GM19328 (cell line): ENCODE measurements around the gene PRDM1.
"Not testable (repeated sequence)": the region's sequence is repeated elsewhere in the genome, so short reads cannot be mapped to it uniquely, and the experiment has no call there.

Source experiments
- ATAC-seq: cut with Tn5 transposase; IDR thresholded peaks from one replicate; pipeline ENCODE4 v1.9.1; 2021; ENCODE audit warnings: mild to moderate bottlenecking, moderate library complexity; ENCODE audit not compliant: unreplicated experiment

The PRDM1 gene

GRCh38 chr6:106134906-106135634, 48.9 kb downstream of the PRDM1 start:
- no peak for ATAC-seq

- no peak for ATAC-seq
Observed at GRCh38 chr6:106135911-106136571, 49.9 kb downstream of the PRDM1 start.

DNA sequence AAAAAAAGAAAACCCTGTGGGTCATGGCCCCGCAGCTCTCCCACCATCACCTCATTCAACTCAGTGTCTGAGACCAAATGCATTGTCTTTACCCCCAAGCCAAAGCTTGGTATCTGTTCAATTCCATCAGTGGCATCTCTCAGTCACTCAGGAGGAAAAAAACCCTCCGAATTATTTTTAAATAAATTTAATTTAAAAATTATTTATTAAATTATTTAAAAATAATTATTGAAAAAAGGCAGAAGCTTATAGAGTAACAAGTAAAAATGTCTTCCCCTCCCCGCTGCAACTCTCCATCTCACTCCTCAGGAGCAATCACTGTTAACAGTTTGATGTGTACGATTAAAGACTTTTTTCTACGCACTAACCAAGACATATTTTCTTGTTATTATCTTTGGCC, 50.7 kb downstream of the PRDM1 start:
- no peak for ATAC-seq

DNA sequence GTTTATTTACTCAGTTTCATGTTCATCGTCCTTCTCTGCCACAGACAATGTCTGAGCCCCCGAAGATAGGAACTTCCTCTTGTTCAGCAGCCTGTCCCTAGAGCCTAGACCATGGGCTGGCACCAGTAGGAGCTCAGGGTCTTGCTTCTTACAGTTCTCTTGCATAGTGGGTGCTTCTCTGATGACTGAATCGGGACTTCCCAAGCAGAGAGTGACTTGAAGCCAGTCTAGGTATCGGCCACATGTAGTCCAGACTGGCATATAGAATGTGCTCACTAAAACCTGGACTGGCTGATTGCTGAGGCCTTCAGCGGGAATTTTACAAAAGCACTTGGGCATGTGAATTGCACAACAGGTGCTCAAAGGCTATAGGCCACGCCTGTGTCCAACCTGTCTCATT, 52.0 kb downstream of the PRDM1 start:
- ATAC-seq: no peak

DNA sequence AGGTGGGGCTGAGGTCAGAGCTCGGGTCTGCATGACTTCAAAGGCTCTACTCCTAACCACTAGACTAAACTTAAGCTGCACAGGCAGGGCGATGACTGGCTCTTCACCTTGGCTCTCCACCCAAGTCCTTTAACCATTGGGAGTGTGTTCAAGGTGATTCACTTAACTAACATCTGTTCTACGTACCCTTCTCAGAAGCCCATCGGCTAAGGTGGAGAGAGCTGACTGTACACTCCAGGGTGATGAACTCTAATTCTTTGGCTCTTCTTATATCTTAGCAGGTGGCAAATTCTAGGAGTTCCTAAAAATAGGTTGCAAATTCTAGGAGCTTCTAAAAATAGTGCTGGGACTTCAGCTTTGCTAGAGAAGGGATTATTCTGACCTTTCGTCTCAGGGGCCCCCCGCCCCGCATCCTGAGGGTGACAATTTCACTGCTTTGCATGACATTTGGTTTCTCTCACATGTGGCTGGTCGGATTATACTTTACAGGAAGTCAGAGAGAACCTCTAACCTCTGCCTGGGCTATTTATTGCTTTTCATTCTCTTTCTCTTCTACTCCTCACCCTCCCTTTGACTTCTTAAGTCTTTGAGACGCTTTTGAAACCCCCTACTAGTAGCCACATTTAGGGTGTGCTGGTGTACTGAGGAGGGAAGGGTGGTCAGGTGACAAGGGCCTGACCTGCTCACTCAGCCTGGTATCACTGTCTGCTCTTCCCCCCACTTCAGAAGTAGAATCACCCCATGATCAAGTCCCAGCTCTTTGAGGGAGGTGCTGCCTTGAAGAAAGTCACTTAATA, 55.5 kb downstream of the PRDM1 start:
- ATAC-seq: peak; percentile 82

GRCh38 chr6:106142876-106143431, 56.8 kb downstream of the PRDM1 start:
- ATAC-seq: no peak

DNA sequence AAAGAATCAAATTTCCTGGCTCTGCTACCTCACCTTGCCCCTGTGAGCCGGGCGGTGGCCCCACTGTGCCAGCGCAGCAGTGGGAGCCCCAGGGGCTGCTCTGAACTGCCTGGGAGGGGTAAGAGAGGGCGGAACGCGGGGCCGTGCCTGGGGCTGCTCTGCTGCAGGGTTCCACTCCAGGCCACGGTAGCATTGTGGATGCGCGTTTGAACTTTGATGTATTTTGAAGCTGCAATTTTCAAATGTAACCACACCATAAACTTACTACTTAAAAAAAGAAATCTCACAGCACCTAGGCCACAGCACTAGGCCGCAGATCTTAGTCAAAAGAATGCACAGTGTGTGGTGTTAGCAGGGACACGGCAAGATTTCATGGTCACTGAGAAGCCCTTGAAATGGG, 57.5 kb downstream of the PRDM1 start:
- no peak for ATAC-seq

- no peak for ATAC-seq
Observed at GRCh38 chr6:106145144-106145543, 59.0 kb downstream of the PRDM1 start.

DNA sequence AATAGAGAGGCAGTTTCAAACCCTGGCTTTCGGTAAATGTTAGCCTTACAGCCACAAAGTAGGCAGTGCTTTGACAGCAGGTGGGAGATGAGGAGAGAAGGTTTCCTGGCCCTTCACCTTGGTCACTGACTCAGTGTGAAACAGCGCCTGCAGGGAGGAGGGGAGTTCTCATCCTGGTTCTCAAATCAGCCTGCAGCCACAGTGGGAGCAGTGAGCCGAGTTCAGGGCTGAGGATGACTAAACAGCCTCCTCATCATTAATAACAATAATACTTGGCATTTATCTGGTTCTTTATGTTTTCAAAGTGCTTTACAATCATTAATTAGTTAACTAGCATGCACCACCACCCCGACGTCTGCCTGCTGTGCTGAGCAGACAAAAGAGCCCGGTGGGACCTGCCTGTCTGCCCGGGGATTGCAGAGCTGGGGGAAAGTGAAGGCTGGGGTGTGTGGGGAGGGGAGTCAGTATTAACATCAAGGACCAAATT, 59.6 kb downstream of the PRDM1 start:
- no peak for ATAC-seq

DNA sequence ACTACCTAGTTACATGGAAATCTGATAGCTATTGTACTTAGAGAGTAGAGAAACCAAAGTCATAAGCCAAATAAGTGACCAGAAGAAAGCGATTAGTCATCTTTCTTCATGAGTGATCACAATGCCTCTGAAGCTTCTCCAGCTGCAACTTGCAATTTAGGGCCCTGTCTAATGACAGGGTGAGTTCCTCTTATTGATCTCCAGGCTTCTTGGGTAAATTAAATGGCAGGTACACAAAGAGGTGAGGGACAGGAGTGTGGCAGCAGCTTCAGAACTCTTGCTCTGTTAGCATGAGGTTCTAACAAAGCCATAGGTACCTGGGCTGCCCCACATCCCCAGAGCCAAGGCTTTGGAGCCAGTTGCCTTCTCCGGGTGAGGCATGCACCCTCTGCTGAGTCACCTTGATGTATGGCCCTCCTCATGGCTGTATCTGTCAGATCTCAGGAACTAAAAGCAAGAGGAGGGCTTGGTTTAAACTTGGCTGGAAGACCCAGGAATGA, 60.8 kb downstream of the PRDM1 start:
- ATAC-seq: no peak

GRCh38 chr6:106147476-106147875, 61.3 kb downstream of the PRDM1 start:
- ATAC-seq: no peak

GRCh38 chr6:106149472-106150069, 63.4 kb downstream of the PRDM1 start:
- ATAC-seq: no peak

- not testable (repeated sequence) for ATAC-seq
Observed at GRCh38 chr6:106152476-106152875, 66.3 kb downstream of the PRDM1 start.

GRCh38 chr6:106152952-106153351, 66.8 kb downstream of the PRDM1 start:
- ATAC-seq: no peak

- no peak for ATAC-seq
Observed at GRCh38 chr6:106154326-106154725, 68.2 kb downstream of the PRDM1 start.

GRCh38 chr6:106155219-106155830, 69.2 kb downstream of the PRDM1 start:
- no peak for ATAC-seq

- ATAC-seq: no peak
Observed at GRCh38 chr6:106156413-106156812, 70.3 kb downstream of the PRDM1 start.

- no peak for ATAC-seq
Observed at GRCh38 chr6:106156863-106157262, 70.7 kb downstream of the PRDM1 start.

DNA sequence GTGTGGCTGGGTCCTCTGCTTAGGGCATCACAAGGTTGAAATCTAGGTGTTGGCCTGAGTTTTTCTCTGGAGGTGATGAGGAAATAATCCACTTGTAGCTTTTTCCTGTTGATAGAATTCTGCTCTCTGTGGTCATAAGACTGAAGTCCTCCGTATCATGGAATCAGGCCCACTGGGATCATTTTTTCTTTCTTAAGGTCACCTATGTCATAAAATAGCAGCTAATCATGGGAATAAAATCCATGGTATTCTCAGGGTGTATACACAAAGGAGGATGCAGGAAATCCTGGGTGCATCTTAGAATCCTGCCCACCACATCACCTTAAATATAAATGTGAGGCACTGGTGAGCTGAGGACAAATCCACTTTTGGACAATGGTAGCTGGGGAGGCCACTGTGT, 72.7 kb downstream of the PRDM1 start:
- ATAC-seq: no peak
